Measurements from ENCODE around the gene OOSP2.

The OOSP2 gene

DNA sequence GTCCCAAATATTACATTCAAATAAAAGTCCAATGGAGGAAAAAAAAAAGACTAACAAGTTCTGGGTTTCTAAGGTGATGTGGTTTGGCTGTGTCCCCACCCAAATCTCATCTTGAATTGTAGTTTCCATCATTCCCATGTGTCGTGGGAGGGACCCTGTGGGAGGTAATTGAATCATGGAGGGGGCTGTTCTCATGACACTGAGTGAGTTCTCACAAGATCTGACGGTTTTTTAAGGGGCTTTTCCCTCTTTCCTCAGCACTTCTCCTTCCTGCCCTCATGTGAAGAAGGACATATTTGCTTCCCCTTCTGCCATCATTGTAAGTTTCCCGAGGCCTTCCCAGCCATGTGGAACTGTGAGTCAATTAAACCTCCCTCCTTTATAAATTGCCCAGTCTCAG is 40.3 kb downstream of the OOSP2 start:
- no peak for DNase-seq

DNA sequence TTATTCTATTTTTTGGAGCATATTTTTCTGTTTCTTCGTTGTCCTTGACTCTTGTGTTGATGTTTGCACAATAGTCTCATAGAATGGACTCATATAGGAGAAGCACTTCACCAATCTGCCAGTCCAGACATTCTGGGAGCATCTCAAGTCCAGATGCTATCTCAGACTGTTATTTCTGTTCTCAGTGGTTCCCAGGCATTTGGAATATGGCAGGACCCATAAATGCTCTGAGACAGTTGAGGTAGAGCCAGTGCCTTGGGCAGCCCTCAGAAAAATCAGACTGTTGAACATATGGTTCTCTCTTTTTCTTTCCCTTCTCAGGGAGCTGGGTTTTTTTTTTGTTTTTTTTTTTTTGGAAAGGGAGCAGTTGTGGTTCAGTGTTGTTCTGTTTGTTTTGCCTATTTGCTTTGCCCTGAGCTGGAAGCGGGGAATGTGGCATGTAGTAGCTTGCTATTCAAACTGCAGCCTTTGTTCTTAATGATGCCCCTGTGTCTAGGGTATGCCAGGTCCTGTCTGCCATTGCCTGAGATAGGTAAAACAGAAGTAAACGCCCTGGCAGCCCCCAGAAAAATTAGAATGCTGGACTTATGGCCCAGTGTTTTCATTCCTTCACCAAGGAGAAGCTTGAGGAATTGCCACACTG is 44.5 kb downstream of the OOSP2 start:
- no peak for DNase-seq

DNA sequence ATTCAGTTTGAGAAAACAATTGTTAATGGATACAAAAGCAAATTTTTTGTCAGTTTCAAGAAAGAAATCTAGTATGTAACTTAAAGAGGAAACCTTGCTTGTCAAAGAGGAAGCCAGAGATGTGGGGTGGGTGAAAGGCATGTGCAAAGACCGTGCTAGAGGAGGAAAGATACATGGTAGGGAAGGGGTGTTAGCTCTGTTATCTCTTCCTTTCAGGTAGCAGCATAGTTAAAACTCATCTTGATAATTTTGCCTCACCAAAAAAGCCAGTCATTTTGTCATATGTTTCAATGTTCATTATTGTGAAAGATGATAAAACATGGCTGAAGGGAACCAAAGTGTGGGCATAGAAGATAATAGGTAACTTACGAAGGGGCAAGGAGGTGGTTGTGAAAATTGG is 45.7 kb downstream of the OOSP2 start:
- no peak for DNase-seq

DNA sequence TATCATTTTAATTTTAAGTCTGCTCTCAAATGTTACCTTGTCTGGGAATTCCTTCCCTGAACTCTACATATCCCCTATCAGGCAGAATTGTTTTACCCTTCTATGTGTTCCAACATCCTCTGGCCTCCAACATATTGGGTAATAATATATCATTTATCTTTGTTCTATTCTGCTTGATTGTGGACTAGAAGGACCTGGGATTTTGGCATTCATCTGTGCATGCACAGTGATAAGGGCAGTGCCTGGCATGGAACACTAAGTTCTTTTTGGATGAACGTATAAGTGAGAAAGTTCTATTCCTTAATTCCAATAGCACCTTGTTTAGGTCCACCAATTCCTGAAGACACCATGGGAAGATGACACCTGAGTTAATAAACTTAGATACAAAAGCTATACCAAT is 47.0 kb downstream of the OOSP2 start:
- DNase-seq = no peak

DNA sequence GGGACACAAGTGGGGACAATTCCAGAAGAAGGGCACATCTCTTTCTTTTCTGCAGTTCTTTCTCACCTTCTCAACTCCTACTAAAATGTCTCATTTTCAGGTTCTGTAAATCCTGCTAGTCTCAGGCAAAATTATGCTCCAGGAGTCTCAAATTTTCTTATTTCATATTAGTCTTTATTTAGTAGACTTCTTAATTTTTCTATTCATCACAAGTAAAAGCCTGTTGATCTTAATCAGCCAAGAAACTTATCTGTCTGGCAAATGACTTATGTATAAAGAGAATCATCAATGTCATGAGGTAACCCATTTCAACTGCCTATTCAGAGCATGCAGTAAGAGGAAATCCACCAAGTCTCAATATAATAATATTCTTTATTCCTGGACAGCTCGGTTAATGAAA is 48.2 kb downstream of the OOSP2 start, which contains the start of gene MS4A2:
Gene MS4A2, plus strand, starts transcription at position 301 of the 400 bp plus-strand sequence. CDS start 102 bp downstream, outside the sequence.
- DNase-seq = no peak

DNA sequence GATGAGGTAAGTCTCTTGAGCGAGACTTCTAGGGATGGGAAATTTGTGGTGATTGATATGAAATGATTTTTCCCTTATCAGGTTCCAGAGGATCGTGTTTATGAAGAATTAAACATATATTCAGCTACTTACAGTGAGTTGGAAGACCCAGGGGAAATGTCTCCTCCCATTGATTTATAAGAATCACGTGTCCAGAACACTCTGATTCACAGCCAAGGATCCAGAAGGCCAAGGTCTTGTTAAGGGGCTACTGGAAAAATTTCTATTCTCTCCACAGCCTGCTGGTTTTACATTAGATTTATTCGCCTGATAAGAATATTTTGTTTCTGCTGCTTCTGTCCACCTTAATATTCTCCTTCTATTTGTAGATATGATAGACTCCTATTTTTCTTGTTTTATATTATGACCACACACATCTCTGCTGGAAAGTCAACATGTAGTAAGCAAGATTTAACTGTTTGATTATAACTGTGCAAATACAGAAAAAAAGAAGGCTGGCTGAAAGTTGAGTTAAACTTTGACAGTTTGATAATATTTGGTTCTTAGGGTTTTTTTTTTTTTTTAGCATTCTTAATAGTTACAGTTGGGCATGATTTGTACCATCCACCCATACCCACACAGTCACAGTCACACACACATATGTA is 55.4 kb downstream of the OOSP2 start:
- no peak for DNase-seq

DNA sequence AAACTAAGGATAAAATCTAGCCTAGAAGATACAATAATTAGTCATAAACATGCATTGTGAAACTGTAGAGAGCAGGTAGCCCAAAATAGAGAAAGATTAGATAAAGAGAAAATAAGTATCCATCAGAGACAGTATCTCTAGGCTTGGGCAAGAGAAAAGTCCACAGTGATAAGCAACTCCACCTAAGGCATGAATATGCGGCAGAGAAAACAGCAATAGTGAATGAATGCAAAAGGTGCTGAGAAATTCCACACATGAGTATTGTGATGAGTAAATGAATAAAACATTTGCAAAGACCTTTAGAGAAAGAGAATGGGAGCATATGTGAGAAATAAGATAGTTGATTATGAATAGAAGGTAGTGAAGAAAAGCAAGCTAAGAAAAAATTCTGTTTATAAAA is 57.0 kb downstream of the OOSP2 start:
- no peak for DNase-seq

Measured in GDM1 (cell line).